HepG2 (cell line): ENCODE measurements around the gene NRSN2. TPM values are rescaled to one million over a fixed set of nuclear protein-coding genes. Genes with fewer than 3 reads are reported as not detected.

Source experiments
- CREBL2 ChIP-seq: sonication (generic); formaldehyde crosslinking; IDR thresholded peaks from 2 replicates; pipeline ENCODE4 v1.8.1; 2023; ENCODE audit warnings: missing genetic modification reagents, mild to moderate bottlenecking, borderline replicate concordance
- DRAP1 ChIP-seq: IDR thresholded peaks from 2 replicates; pipeline ENCODE4 v1.6.1; 2016; ENCODE audit warnings: missing genetic modification reagents, missing compliant biosample characterization
- GATAD1 ChIP-seq: IDR thresholded peaks from 2 replicates; pipeline ENCODE4 v1.6.1; 2016; ENCODE audit warnings: missing genetic modification reagents, missing compliant biosample characterization
- HNF1A ChIP-seq, 2 experiments: sonication (generic) in 1 of 2; formaldehyde crosslinking in 1 of 2; IDR thresholded peaks; 2 replicates each; pipeline versions ENCODE4 v1.4.0 to v1.6.1; 2016 to 2020; ENCODE audit warnings: borderline replicate concordance in 1 of 2, low read depth in 1 of 2, mild to moderate bottlenecking in 1 of 2, missing genetic modification reagents in 1 of 2
- KDM5B ChIP-seq: sonication (generic); formaldehyde crosslinking; IDR thresholded peaks from 2 replicates; pipeline ENCODE4 v1.4.0; 2020; ENCODE audit warnings: missing genetic modification reagents, mild to moderate bottlenecking, borderline replicate concordance
- PHF21A ChIP-seq: sonication (generic); formaldehyde crosslinking; IDR thresholded peaks from 2 replicates; pipeline ENCODE4 v1.5.0; 2020; ENCODE audit warnings: mild to moderate bottlenecking, missing genetic modification reagents
- RAD21 ChIP-seq: fragments of 450-650 bp; formaldehyde crosslinking; IDR thresholded peaks from 2 replicates; pipeline ENCODE4 v1.5.0; 2020; ENCODE audit warnings: mild to moderate bottlenecking
- RARA ChIP-seq: IDR thresholded peaks from 2 replicates; pipeline ENCODE4 v1.6.1; 2016; ENCODE audit warnings: missing genetic modification reagents, missing compliant biosample characterization
- U2AF1 ChIP-seq: fragments of 200-400 bp; formaldehyde crosslinking; optimal IDR thresholded peaks from 2 replicates; pipeline ENCODE3; 2017; ENCODE audit warnings: mild to moderate bottlenecking, low read depth, low read length
- ZBED4 ChIP-seq: sonication (generic); formaldehyde crosslinking; IDR thresholded peaks from 2 replicates; pipeline ENCODE4 v1.4.0; 2020; ENCODE audit warnings: missing genetic modification reagents, borderline replicate concordance
- ZBTB39 ChIP-seq: sonication (generic); formaldehyde crosslinking; IDR thresholded peaks from 2 replicates; pipeline ENCODE4 v1.5.0; 2020; ENCODE audit warnings: missing genetic modification reagents
- ZIK1 ChIP-seq: sonication (generic); formaldehyde crosslinking; IDR thresholded peaks from 2 replicates; pipeline ENCODE4 v1.5.0; 2020; ENCODE audit warnings: mild to moderate bottlenecking, low read depth, missing genetic modification reagents, borderline replicate concordance
- ZKSCAN1 ChIP-seq: fragments of 150-350 bp; IDR thresholded peaks from 2 replicates; pipeline ENCODE4 v1.6.1; 2014; ENCODE audit warnings: low read length
- ZNF33B ChIP-seq: sonication (generic); formaldehyde crosslinking; IDR thresholded peaks from 2 replicates; pipeline ENCODE4 v1.5.1; 2020; ENCODE audit warnings: mild to moderate bottlenecking, missing genetic modification reagents
- ZNF580 ChIP-seq: IDR thresholded peaks from 2 replicates; pipeline ENCODE4 v1.6.1; 2016; ENCODE audit warnings: low read depth, borderline replicate concordance
- ZNF784 ChIP-seq: sonication (generic); formaldehyde crosslinking; IDR thresholded peaks from 2 replicates; pipeline ENCODE4 v1.5.1; 2020; ENCODE audit warnings: missing genetic modification reagents, mild to moderate bottlenecking, borderline replicate concordance
- ZNF792 ChIP-seq: IDR thresholded peaks from 2 replicates; pipeline ENCODE4 v1.6.1; 2016
- polyA plus RNA-seq, 8 experiments: library from polyadenylated mRNA; depleted of rRNA in 3 of 8; stranded (reverse) in 7 of 8; unstranded in 1 of 8; fragments of >200 nt; fragmentation: Illumina TruSeq in 4 of 8; extraction: Trizol in 4 of 8; gene quantifications; 2 replicates each; pipeline versions ENCODE4 v1.2.1 to v1.2.3, GENCODE V29; 2011 to 2016; ENCODE audit warnings: low read depth in 4 of 8, missing spikeins in 1 of 8, mixed read lengths in 1 of 8; ENCODE audit not compliant: insufficient read depth in 1 of 8
- total RNA-seq, 5 experiments: library from RNA; depleted of rRNA; stranded (reverse); fragments of >200 nt; fragmentation: Illumina TruSeq; extraction: Trizol; gene quantifications; 2 replicates each; pipeline ENCODE4 v1.2.3, GENCODE V29; 2016; ENCODE audit warnings: low read depth in 1 of 5

NRSN2 gene
- total and polyA plus RNA-seq, 2 of the 13 experiments (the other 11 are each of a cell fraction or from before 2014, with no cell fraction given), result 32.3 to 49.4 TPM

GRCh38 chr20:370151-370600 is 23.3 kb downstream of the NRSN2 start (continued):
- TF ChIP-seq ZBED4 (no peak), RARA (CRISPR knock-in tag) (peak; percentile 86), ZNF784 (0 out of 2 replicates have a peak, but pooled peaks have one; percentile 1), GATAD1 (CRISPR knock-in tag) (peak; percentile 21; the same call in 1 of the 2 replicates), ZNF33B (CRISPR knock-in tag) (peak; percentile 68; the same call in 1 of the 2 replicates), ZNF580 (peak; percentile 62; the same call in 1 of the 2 replicates), KDM5B (CRISPR knock-in tag) (0 out of 2 replicates have a peak, but pooled peaks have one; percentile 19), ZIK1 (CRISPR knock-in tag) (no peak), DRAP1 (CRISPR knock-in tag) (peak; percentile 71), ZKSCAN1 (peak; percentile 88), PHF21A (CRISPR knock-in tag) (peak; percentile 52; the same call in 1 of the 2 replicates), ZBTB39 (CRISPR knock-in tag) (no peak), ZNF792 (CRISPR knock-in tag) (peak; percentile 70), RAD21 (CRISPR knock-in tag) (peak; percentile 44), U2AF1 (no peak), HNF1A (IDR thresholded peaks at IDR 0.05; ENCODE audit: low read depth) (0 out of 2 replicates have a peak, but pooled peaks have one; percentile 33), HNF1A (CRISPR knock-in tag; IDR thresholded peaks at IDR 0.05; ENCODE audit: borderline replicate concordance) (no peak), CREBL2 (CRISPR knock-in tag) (0 out of 2 replicates have a peak, but pooled peaks have one; percentile 75)
